SU-DHL-6 (cell line): Measurements from ENCODE around the gene NAA50.

ENCODE experiments used
- EZH2phosphoT487 ChIP-seq: fragments of 200-600 bp; sonication (generic), shearing (Covaris generic); conservative IDR thresholded peaks from 2 replicates; pipeline ENCODE4 v1.6.1; 2018; ENCODE audit warnings: mild to moderate bottlenecking, antibody characterized with exemption, low read length, moderate library complexity, mixed read lengths
- TF ChIP-seq, protein P1 (sequence below): fragments of 200-600 bp; sonication (generic); IDR thresholded peaks from one replicate; pipeline ENCODE4 v1.5.1; 2017; ENCODE audit warnings: antibody characterized with exemption, mild to moderate bottlenecking, low read length, moderate library complexity; ENCODE audit not compliant: insufficient read depth, poor library complexity, severe bottlenecking

DNA sequence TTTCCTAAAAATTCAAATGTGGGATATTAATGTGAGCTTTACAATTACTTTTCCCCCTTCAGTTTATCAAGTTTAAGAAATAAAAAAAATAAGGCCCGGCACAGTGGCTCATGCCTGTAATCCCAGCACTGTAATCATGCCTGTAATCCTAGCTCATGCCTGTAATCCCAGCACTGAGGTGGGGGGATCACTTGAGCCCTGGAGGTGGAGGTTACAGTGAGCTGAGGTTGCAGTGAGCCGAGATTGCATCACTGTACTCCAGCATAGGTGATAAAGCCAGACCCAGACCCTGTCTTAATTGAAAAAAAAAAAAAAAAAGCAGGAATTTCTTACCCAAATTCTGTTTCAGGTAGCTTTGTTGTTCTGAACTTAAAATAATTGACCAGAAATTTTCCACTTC, 18.6 kb upstream of the NAA50 start:
- TF ChIP-seq, protein P1, sequence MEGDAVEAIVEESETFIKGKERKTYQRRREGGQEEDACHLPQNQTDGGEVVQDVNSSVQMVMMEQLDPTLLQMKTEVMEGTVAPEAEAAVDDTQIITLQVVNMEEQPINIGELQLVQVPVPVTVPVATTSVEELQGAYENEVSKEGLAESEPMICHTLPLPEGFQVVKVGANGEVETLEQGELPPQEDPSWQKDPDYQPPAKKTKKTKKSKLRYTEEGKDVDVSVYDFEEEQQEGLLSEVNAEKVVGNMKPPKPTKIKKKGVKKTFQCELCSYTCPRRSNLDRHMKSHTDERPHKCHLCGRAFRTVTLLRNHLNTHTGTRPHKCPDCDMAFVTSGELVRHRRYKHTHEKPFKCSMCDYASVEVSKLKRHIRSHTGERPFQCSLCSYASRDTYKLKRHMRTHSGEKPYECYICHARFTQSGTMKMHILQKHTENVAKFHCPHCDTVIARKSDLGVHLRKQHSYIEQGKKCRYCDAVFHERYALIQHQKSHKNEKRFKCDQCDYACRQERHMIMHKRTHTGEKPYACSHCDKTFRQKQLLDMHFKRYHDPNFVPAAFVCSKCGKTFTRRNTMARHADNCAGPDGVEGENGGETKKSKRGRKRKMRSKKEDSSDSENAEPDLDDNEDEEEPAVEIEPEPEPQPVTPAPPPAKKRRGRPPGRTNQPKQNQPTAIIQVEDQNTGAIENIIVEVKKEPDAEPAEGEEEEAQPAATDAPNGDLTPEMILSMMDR, result no peak
- no peak for TF ChIP-seq EZH2phosphoT487
